Stomach (tissue), 9 donors: Measurements from ENCODE around the gene PCDH8. TPM values are rescaled to one million over a fixed set of nuclear protein-coding genes. Genes with fewer than 3 reads are reported as not detected.
"Not testable (repeated sequence)": the region's sequence is repeated elsewhere in the genome, so short reads cannot be mapped to it uniquely, and the experiment has no call there.

Experiments
- DNase-seq, 2 donors: peaks; one replicate each; pipeline versions ENCODE4 v3.0.0 to v3.0.0-alpha.2; 2013 to 2019
- H3K27ac ChIP-seq, 5 donors: fragments of 200-600 bp in 4 of 5; sonication (generic) in 4 of 5; one replicate each; pipeline ENCODE4 v1.5.1; 2013 to 2019; ENCODE audit warnings: mild to moderate bottlenecking in 1 of 5, moderate library complexity in 1 of 5
- H3K27me3 ChIP-seq, 3 donors: fragments of 200-600 bp; sonication (generic); one replicate each; pipeline ENCODE4 v1.5.1; 2017 to 2019; ENCODE audit warnings: mixed run types in 1 of 3
- H3K36me3 ChIP-seq, 4 donors: fragments of 200-600 bp; sonication (generic); 1 replicate in 3 of 4; 2 replicates in 1 of 4; pipeline ENCODE4 v1.5.1; 2016 to 2019
- H3K4me1 ChIP-seq, 4 donors: fragments of 200-600 bp; sonication (generic); one replicate each; pipeline ENCODE4 v1.5.1; 2016 to 2019
- H3K4me3 ChIP-seq, 4 donors: fragments of 200-600 bp; sonication (generic) in 3 of 4; one replicate each; pipeline ENCODE4 v1.5.1; 2016 to 2019; ENCODE audit warnings: mild to moderate bottlenecking in 1 of 4
- H3K9me3 ChIP-seq, 4 donors: fragments of 200-600 bp; sonication (generic); one replicate each; pipeline ENCODE4 v1.5.1; 2016 to 2019
- EP300 ChIP-seq: sonication (generic); formaldehyde crosslinking; IDR thresholded peaks from one replicate; pipeline ENCODE4 v1.6.1; 2017; ENCODE audit warnings: antibody characterized with exemption
- POLR2A ChIP-seq, 4 donors: fragments of 450-650 bp; IDR thresholded peaks; one replicate each; pipeline ENCODE4 v1.6.1; 2016; ENCODE audit warnings: antibody characterized with exemption in 4 of 4, control low read depth in 2 of 4, mild to moderate bottlenecking in 1 of 4, moderate library complexity in 1 of 4
- POLR2AphosphoS5 ChIP-seq, 3 donors: sonication (generic); formaldehyde crosslinking; IDR thresholded peaks; one replicate each; pipeline ENCODE4 v1.6.1; 2016; ENCODE audit warnings: antibody characterized with exemption in 3 of 3
- WGBS, 5 donors: extraction: QIAGEN DNeasy Blood & Tissue Kit in 3 of 5; methylation state at CpG; one replicate each; pipeline versions ENCODE4 v1.1.5 to v1.1.7; 2013 to 2018; 5-methylcytosine and 5-hydroxymethylcytosine counted together
- intact Hi-C: fragments of 100-400 bp; cut with DNase I; formaldehyde crosslinking; loops from one replicate; pipeline ENCODE4 v1.15.1; 2023; ENCODE audit warnings: low total_unique reads
- polyA plus RNA-seq, 3 donors: library from polyadenylated mRNA; stranded (reverse); fragments of 200-250 nt; gene quantifications; one replicate each; pipeline ENCODE4 v1.2.3, GENCODE V29; 2013
- total RNA-seq, 5 donors: library from RNA; depleted of rRNA; stranded (reverse); fragments of >200 nt; gene quantifications; one replicate each; pipeline versions ENCODE4 v1.1.0 to v1.2.3, GENCODE V29; 2014 to 2016
- TF ChIP-seq, protein P1 (sequence below), 7 experiments: fragments of 450-650 bp in 4 of 7; fragments of 200-600 bp in 3 of 7; sonication (generic) in 3 of 7; IDR thresholded peaks; one replicate each; pipeline ENCODE4 v1.5.1; 2016 to 2019; ENCODE audit warnings: antibody characterized with exemption in 7 of 7, control low read depth in 2 of 7, mild to moderate bottlenecking in 1 of 7
- donor health status: healthy with polysubstance abuse.
- donor health status: Bipolar disorder and iron deficiency.
- donor health status: healthy.

Gene PCDH8
- total and polyA plus RNA-seq, 8 donors = 0.15 to 0.23 (median 0.19) TPM; not detected in 4

DNA sequence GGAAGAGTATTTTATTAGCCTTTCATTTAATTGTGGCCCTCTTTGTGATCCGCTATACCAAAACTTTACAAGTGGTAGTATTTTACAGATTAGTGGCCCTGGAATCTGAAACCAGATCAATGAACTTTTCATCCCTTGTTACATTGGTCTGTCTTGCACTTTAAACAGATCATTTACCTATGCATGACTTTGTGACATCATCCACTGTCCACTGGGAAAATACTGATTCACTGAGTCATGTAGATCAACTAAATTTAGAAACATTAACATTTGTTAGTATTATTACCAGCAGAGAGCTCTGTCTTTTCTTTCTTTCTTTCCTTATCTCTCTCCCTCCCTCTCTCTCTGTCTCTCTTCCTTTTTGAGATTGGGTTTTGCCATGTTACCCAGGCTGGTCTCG lies 17.5 kb downstream of the PCDH8 start:
- H3K27me3 ChIP-seq = peaks cover 0 to 29% (median 4%) of the 10 kb centered on the region in 3 donors
- TF ChIP-seq, protein P1, sequence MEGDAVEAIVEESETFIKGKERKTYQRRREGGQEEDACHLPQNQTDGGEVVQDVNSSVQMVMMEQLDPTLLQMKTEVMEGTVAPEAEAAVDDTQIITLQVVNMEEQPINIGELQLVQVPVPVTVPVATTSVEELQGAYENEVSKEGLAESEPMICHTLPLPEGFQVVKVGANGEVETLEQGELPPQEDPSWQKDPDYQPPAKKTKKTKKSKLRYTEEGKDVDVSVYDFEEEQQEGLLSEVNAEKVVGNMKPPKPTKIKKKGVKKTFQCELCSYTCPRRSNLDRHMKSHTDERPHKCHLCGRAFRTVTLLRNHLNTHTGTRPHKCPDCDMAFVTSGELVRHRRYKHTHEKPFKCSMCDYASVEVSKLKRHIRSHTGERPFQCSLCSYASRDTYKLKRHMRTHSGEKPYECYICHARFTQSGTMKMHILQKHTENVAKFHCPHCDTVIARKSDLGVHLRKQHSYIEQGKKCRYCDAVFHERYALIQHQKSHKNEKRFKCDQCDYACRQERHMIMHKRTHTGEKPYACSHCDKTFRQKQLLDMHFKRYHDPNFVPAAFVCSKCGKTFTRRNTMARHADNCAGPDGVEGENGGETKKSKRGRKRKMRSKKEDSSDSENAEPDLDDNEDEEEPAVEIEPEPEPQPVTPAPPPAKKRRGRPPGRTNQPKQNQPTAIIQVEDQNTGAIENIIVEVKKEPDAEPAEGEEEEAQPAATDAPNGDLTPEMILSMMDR (IDR thresholded peaks at IDR 0.05) = no peak
- TF ChIP-seq POLR2A (IDR thresholded peaks at IDR 0.05) (no peak), POLR2AphosphoS5 (IDR thresholded peaks at IDR 0.05) (no peak), EP300 (no peak)
- no peak for DNase-seq
- intact Hi-C loops = no loop called here
- H3K27ac ChIP-seq = no peak overlapping the region
- 74 to 91% (median 86%) methylated on average over 2 of the region's 2 CpGs for WGBS, 5 donors
- H3K4me3 ChIP-seq = no peak overlapping the region
- H3K36me3 ChIP-seq = no peaks in the 10 kb centered on the region
- no peaks in the 10 kb centered on the region for H3K4me1 ChIP-seq
- H3K9me3 ChIP-seq = no peaks in the 10 kb centered on the region

DNA sequence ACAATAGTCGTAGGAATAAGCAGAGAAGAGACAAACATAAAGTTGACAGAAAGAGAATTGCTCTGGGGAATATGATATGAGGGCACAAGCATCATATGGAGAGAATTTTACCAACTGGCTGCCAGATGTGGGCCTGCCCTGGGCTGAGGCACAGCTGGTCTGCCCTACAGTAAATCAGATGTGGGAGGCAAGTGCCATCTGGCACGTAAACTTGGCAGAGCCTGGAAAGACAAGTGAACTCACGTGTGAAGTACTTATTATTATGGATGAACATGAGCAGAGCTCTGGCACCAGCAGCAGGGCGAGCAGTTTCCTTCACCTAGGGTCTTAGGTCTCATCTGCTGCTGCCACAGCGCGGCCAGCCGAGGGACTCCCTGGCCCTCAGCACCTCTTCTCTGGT lies 20.6 kb downstream of the PCDH8 start:
- Histone ChIP-seq H3K4me3 (no peak overlapping the region), H3K36me3 (no peaks in the 10 kb centered on the region), H3K27me3 (peaks cover 0 to 15% (median 4%) of the 10 kb centered on the region in 3 donors), H3K27ac (no peak overlapping the region), H3K4me1 (no peaks in the 10 kb centered on the region), H3K9me3 (no peaks in the 10 kb centered on the region)
- no peak for TF ChIP-seq POLR2A (IDR thresholded peaks at IDR 0.05)
- no peak for TF ChIP-seq EP300
- TF ChIP-seq, protein P1 (IDR thresholded peaks at IDR 0.05) = no peak
- no peak for TF ChIP-seq POLR2AphosphoS5 (IDR thresholded peaks at IDR 0.05)
- intact Hi-C loops = no loop called here
- 76 to 88% (median 84%) methylated on average over 7 of the region's 7 CpGs for WGBS, 5 donors
- no peak for DNase-seq

DNA sequence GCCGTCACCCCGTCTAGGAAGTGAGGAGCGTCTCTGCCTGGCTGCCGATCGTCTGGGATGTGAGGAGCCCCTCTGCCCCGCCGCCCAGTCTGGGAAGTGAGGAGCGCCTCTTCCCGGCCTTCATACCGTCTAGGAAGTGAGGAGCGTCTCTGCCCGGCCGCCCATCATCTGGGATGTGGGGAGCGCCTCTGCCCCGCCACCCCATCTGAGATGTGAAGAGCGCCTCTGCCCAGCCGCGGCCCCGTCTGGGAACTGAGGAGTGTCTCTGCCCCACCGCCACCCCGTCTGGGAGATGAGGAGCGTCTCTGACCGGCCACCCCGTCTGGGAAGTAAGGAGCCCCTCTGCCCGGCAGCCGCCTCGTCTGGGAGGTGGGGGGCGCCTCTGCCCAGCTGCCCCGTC lies 30.6 kb downstream of the PCDH8 start:
- H3K9me3 ChIP-seq, DNase-seq, H3K27me3 ChIP-seq, H3K4me3 ChIP-seq, H3K36me3 ChIP-seq, intact Hi-C loops, H3K4me1 ChIP-seq, H3K27ac ChIP-seq: not testable (repeated sequence)
- 94 to 97% (median 95%) methylated on average over 13 to 29 of the region's 29 CpGs for WGBS, 5 donors

DNA sequence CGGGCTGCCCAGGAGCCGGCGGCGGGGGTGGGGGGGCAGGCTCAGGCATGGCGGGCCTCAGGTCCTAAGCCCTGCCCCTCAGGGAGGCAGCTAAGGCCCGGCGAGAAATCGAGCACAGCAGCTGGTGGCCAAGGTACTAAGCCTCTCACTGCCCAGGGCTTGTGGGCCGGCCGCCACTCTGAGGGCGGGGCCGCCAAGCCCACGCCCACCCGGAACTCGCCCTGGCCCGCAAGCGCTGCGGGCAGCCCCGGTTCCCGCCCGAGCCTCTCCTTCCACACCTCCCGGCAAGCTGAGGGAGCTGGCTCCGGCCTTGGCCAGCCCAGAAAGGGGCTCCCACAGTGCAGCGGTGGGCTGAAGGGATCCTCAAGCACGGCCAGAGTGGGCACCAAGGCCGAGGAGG lies 33.1 kb downstream of the PCDH8 start:
- H3K4me3 ChIP-seq = no peak overlapping the region
- peaks cover 0 to 5% (median 0%) of the 10 kb centered on the region in 3 donors for H3K27me3 ChIP-seq
- peaks cover 0 to under 1% (median 0%) of the 10 kb centered on the region in 4 donors for H3K4me1 ChIP-seq
- H3K36me3 ChIP-seq = no peaks in the 10 kb centered on the region
- 91 to 98% (median 96%) methylated on average over 11 to 26 of the region's 26 CpGs for WGBS, 5 donors
- no peak for DNase-seq
- TF ChIP-seq, protein P1 (IDR thresholded peaks at IDR 0.05) = no peak
- TF ChIP-seq POLR2AphosphoS5 (IDR thresholded peaks at IDR 0.05) (no peak), EP300 (no peak)
- peaks cover 0 to 3% (median 0%) of the 10 kb centered on the region in 4 donors for H3K9me3 ChIP-seq
- H3K27ac ChIP-seq = no peak overlapping the region
- intact Hi-C loops = no loop called here

DNA sequence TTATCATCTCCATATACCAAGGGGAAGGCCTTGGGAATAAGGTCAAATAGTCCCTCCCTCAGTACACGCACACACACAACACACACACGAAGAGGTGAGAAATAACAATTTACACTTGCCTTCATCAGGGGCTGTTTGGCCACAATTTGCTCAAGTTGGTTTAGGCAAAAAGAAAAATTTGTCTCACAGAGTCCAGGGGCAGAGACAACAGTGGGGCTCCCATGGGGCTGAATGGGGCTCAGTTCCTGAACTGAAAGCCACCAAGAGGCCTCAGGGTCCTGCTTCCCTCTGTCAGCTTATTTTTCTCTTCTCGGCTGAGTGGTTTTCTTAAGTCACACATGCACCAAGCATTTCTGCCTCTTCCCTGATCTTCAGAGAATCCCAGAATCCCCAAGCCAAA lies 35.5 kb downstream of the PCDH8 start:
- no peak for DNase-seq
- TF ChIP-seq POLR2A (IDR thresholded peaks at IDR 0.05) = no peak
- no peak for TF ChIP-seq POLR2AphosphoS5 (IDR thresholded peaks at IDR 0.05)
- TF ChIP-seq EP300 = no peak
- intact Hi-C loops = no loop called here
- Histone ChIP-seq H3K36me3 (no peaks in the 10 kb centered on the region), H3K9me3 (peaks cover 0 to 3% (median 0%) of the 10 kb centered on the region in 4 donors), H3K4me3 (no peak overlapping the region), H3K4me1 (peaks cover 0 to 9% (median 3%) of the 10 kb centered on the region in 4 donors), H3K27ac (no peak overlapping the region), H3K27me3 (peaks cover 0 to 5% (median 0%) of the 10 kb centered on the region in 3 donors)
- 75 to 89% (median 84%) methylated on average over 3 of the region's 3 CpGs for WGBS, 5 donors
